RWPE1 (cell line): ENCODE results near the gene LGMN.

Experiments used
- CTCF ChIA-PET: fragments of 350-600 bp; sonication (Branson Sonifier 250); formaldehyde crosslinking; extraction: SDS; loops from one replicate; lab custom pipeline; 2021; lab: Yijun Ruan, JAX
- POLR2A ChIA-PET: fragments of 400-600 bp; formaldehyde crosslinking; extraction: SDS; loops from one replicate; lab custom pipeline; 2020; ENCODE audit warnings: antibody characterized with exemption; ENCODE audit not compliant: low non-redundant PET; lab: Yijun Ruan, JAX
- DNase-seq: peaks from one replicate; pipeline ENCODE4 v3.0.0; 2012; ENCODE audit warnings: low spot score
- H3K27ac ChIP-seq: fragments of 450-650 bp; 2 replicates; pipeline ENCODE4 v1.5.1; 2017
- CTCF ChIP-seq: fragments of 450-650 bp; conservative IDR thresholded peaks from 2 replicates; pipeline ENCODE4 v1.5.1; 2017; ENCODE audit warnings: low read depth, mild to moderate bottlenecking

LGMN gene

GRCh38 chr14:92670160-92670559 is 78.3 kb downstream of the LGMN start:
- ChIA-PET CTCF (interaction anchor here (0.7 to 1.2 kb wide), 4 partner anchors 11 to 156 kb away, joined by 3 to 7 read pairs (median 4); no protein-coding TSS in a partner anchor), POLR2A (interaction anchor here (0.7 kb wide), 1 partner anchor 17 kb away, joined by 4 read pairs; no protein-coding TSS in a partner anchor)
- peak; percentile 29; the same call in 1 of the 2 replicates for TF ChIP-seq CTCF
- no peak for DNase-seq
- peak overlapping the region; percentile 33; the same call in 1 of the 2 replicates for H3K27ac ChIP-seq

GRCh38 chr14:92668276-92668973 is 80.0 kb downstream of the LGMN start:
- POLR2A ChIA-PET = no interaction called here
- no peak for TF ChIP-seq CTCF
- DNase-seq = no peak
- CTCF ChIA-PET = interaction anchor here (0.9 to 1.1 kb wide), 2 partner anchors 15 to 18 kb away, joined by 4 to 5 read pairs; no protein-coding TSS in a partner anchor
- no peak overlapping the region for H3K27ac ChIP-seq

GRCh38 chr14:92666251-92666650 is 82.2 kb downstream of the LGMN start:
- TF ChIP-seq CTCF = no peak
- ChIA-PET CTCF (no interaction called here), POLR2A (no interaction called here)
- no peak overlapping the region for H3K27ac ChIP-seq
- DNase-seq = no peak

- TF ChIP-seq CTCF = no peak
- DNase-seq = no peak
- H3K27ac ChIP-seq = no peak overlapping the region
- POLR2A ChIA-PET = no interaction called here
- CTCF ChIA-PET = no interaction called here
These were observed 82.7 kb downstream of the LGMN start for GRCh38 chr14:92665661-92666110.

GRCh38 chr14:92663049-92663448 is 85.4 kb downstream of the LGMN start:
- DNase-seq = no peak
- no peak for TF ChIP-seq CTCF
- ChIA-PET CTCF (interaction anchor here (0.9 kb wide), 1 partner anchor 27 kb away, joined by 3 read pairs; no protein-coding TSS in a partner anchor), POLR2A (no interaction called here)
- no peak overlapping the region for H3K27ac ChIP-seq

- no peak for TF ChIP-seq CTCF
- ChIA-PET CTCF (no interaction called here), POLR2A (no interaction called here)
- H3K27ac ChIP-seq = no peak overlapping the region
- no peak for DNase-seq
These were observed 87.9 kb downstream of the LGMN start for GRCh38 chr14:92660571-92660970.
